HEK293 (cell line): ENCODE data around the gene ILF3.

ENCODE experiments used
- CTCF ChIA-PET: fragments of 350-600 bp; formaldehyde crosslinking; extraction: SDS; loops from one replicate; lab custom pipeline; 2021; ENCODE audit warnings: antibody characterized with exemption; lab: Yijun Ruan, JAX
- POLR2A ChIA-PET: fragments of 300-600 bp; formaldehyde crosslinking; extraction: SDS; loops from one replicate; lab custom pipeline; 2020; ENCODE audit warnings: antibody characterized with exemption, inconsistent platforms; lab: Yijun Ruan, JAX
- H3K27ac ChIP-seq: fragments of 200-500 bp; sonication (Bioruptor generic); 2 replicates; pipeline ENCODE4 v1.5.1; 2014; ENCODE audit warnings: low read depth, low read length, control low read depth, inconsistent platforms; ENCODE audit errors: extremely low read depth
- H3K36me3 ChIP-seq, 2 experiments: fragments of 200-500 bp in 1 of 2; sonication (Bioruptor generic) in 1 of 2; 1 replicate in 1 of 2; 2 replicates in 1 of 2; pipeline ENCODE4 v1.5.1; 2014 to 2017; ENCODE audit warnings: inconsistent platforms in 2 of 2, low read length in 2 of 2; ENCODE audit not compliant: control insufficient read depth in 2 of 2, insufficient read depth in 1 of 2
- H3K4me1 ChIP-seq: fragments of 200-500 bp; sonication (Bioruptor generic); 2 replicates; pipeline ENCODE4 v1.5.1; 2014; ENCODE audit warnings: mild to moderate bottlenecking, low read length, inconsistent platforms; ENCODE audit not compliant: control insufficient read depth, insufficient read depth
- H3K4me3 ChIP-seq: 2 replicates; pipeline ENCODE4 v1.5.1; 2011; ENCODE audit warnings: low read depth, mild to moderate bottlenecking, control low read depth, low read length, moderate library complexity
- H3K9me3 ChIP-seq: fragments of 200-500 bp; sonication (Bioruptor generic); 2 replicates; pipeline ENCODE4 v1.5.1; 2014; ENCODE audit warnings: low read depth, low read length, inconsistent platforms; ENCODE audit not compliant: control insufficient read depth, insufficient read depth
- EGR2 ChIP-seq: fragments of 450-650 bp; formaldehyde crosslinking; IDR thresholded peaks from 2 replicates; pipeline ENCODE4 v1.5.1; 2016; ENCODE audit warnings: low read depth, missing biosample characterization, missing genetic modification characterization
- FEZF1 ChIP-seq: fragments of 450-650 bp; formaldehyde crosslinking; IDR thresholded peaks from 2 replicates; pipeline ENCODE4 v1.5.1; 2016; ENCODE audit warnings: missing biosample characterization, missing genetic modification characterization
- GLIS2 ChIP-seq: fragments of 450-650 bp; formaldehyde crosslinking; IDR thresholded peaks from 2 replicates; pipeline ENCODE4 v1.5.1; 2016; ENCODE audit warnings: missing biosample characterization, missing genetic modification characterization
- HOXA7 ChIP-seq: sonication (generic); formaldehyde crosslinking; IDR thresholded peaks from 2 replicates; pipeline ENCODE4 v1.8.1; 2022; ENCODE audit warnings: missing genetic modification reagents, borderline replicate concordance
- HOXD13 ChIP-seq: sonication (generic); formaldehyde crosslinking; IDR thresholded peaks from 2 replicates; pipeline ENCODE4 v1.8.0; 2022; ENCODE audit warnings: missing genetic modification reagents, borderline replicate concordance
- KLF16 ChIP-seq: fragments of 450-650 bp; formaldehyde crosslinking; IDR thresholded peaks from 2 replicates; pipeline ENCODE4 v1.5.1; 2017; ENCODE audit warnings: missing biosample characterization, missing genetic modification characterization
- KLF9 ChIP-seq: fragments of 450-650 bp; formaldehyde crosslinking; IDR thresholded peaks from 2 replicates; pipeline ENCODE4 v1.5.1; 2016; ENCODE audit warnings: missing biosample characterization, missing genetic modification characterization, low read depth
- ZBTB21 ChIP-seq: fragments of 450-650 bp; formaldehyde crosslinking; IDR thresholded peaks from 2 replicates; pipeline ENCODE4 v1.5.1; 2017; ENCODE audit warnings: missing biosample characterization, missing genetic modification characterization
- ZBTB48 ChIP-seq: fragments of 450-650 bp; formaldehyde crosslinking; IDR thresholded peaks from 2 replicates; pipeline ENCODE4 v1.5.1; 2016; ENCODE audit warnings: missing biosample characterization, missing genetic modification characterization
- ZNF157 ChIP-seq: fragments of 450-650 bp; formaldehyde crosslinking; IDR thresholded peaks from 2 replicates; pipeline ENCODE4 v1.5.1; 2016; ENCODE audit warnings: missing biosample characterization, missing genetic modification characterization
- ZNF169 ChIP-seq: fragments of 450-650 bp; formaldehyde crosslinking; IDR thresholded peaks from 2 replicates; pipeline ENCODE4 v1.5.1; 2016; ENCODE audit warnings: missing biosample characterization, missing genetic modification characterization
- ZNF175 ChIP-seq: fragments of 450-650 bp; formaldehyde crosslinking; IDR thresholded peaks from 2 replicates; pipeline ENCODE4 v1.5.1; 2016; ENCODE audit warnings: missing biosample characterization, missing genetic modification characterization
- ZNF366 ChIP-seq: fragments of 450-650 bp; formaldehyde crosslinking; conservative IDR thresholded peaks from 2 replicates; pipeline ENCODE4 v1.5.1; 2016; ENCODE audit warnings: missing biosample characterization, missing genetic modification characterization
- ZNF473 ChIP-seq: fragments of 450-650 bp; formaldehyde crosslinking; IDR thresholded peaks from 2 replicates; pipeline ENCODE4 v1.5.1; 2017; ENCODE audit warnings: missing biosample characterization, missing genetic modification characterization
- ZNF514 ChIP-seq: fragments of 450-650 bp; formaldehyde crosslinking; IDR thresholded peaks from 2 replicates; pipeline ENCODE4 v1.5.1; 2016; ENCODE audit warnings: missing biosample characterization, missing genetic modification characterization
- ZNF544 ChIP-seq: fragments of 450-650 bp; formaldehyde crosslinking; IDR thresholded peaks from 2 replicates; pipeline ENCODE4 v1.5.0; 2017; ENCODE audit warnings: missing biosample characterization, missing genetic modification characterization
- ZNF561 ChIP-seq: fragments of 450-650 bp; IDR thresholded peaks from 2 replicates; pipeline ENCODE4 v1.5.1; 2018; ENCODE audit warnings: missing biosample characterization, missing genetic modification characterization, borderline replicate concordance
- ZNF626 ChIP-seq: fragments of 450-650 bp; sonication (Bioruptor Pico); formaldehyde crosslinking; IDR thresholded peaks from 2 replicates; pipeline ENCODE4 v1.5.1; 2018; ENCODE audit warnings: missing biosample characterization, missing genetic modification characterization, inconsistent platforms
- ZNF670 ChIP-seq: fragments of 450-650 bp; formaldehyde crosslinking; IDR thresholded peaks from 2 replicates; pipeline ENCODE4 v1.5.1; 2016; ENCODE audit warnings: missing biosample characterization, missing genetic modification characterization, low read depth
- ZNF768 ChIP-seq: fragments of 450-650 bp; formaldehyde crosslinking; IDR thresholded peaks from 2 replicates; pipeline ENCODE4 v1.5.1; 2018; ENCODE audit warnings: missing biosample characterization, mild to moderate bottlenecking, missing genetic modification characterization
- ZNF843 ChIP-seq: fragments of 450-650 bp; formaldehyde crosslinking; IDR thresholded peaks from 2 replicates; pipeline ENCODE4 v1.5.1; 2016; ENCODE audit warnings: missing biosample characterization, missing genetic modification characterization
- ZSCAN4 ChIP-seq: fragments of 450-650 bp; formaldehyde crosslinking; IDR thresholded peaks from 2 replicates; pipeline ENCODE4 v1.5.1; 2017; ENCODE audit warnings: missing biosample characterization, missing genetic modification characterization
- TF ChIP-seq, protein P1 (sequence below): fragments of 450-650 bp; formaldehyde crosslinking; IDR thresholded peaks from 2 replicates; pipeline ENCODE4 v1.5.1; 2016; ENCODE audit warnings: missing biosample characterization, missing genetic modification characterization
- TF ChIP-seq, protein P2 (sequence below): fragments of 450-650 bp; formaldehyde crosslinking; IDR thresholded peaks from 2 replicates; pipeline ENCODE4 v1.5.1; 2017; ENCODE audit warnings: missing biosample characterization, missing genetic modification characterization
- TF ChIP-seq, protein P3 (sequence below): fragments of 450-650 bp; formaldehyde crosslinking; IDR thresholded peaks from 2 replicates; pipeline ENCODE4 v1.5.1; 2016; ENCODE audit warnings: missing biosample characterization, missing genetic modification characterization, low read depth

ILF3 gene

GRCh38 chr19:10678813-10679212 lies 24.7 kb downstream of the ILF3 start:
- TF ChIP-seq HOXD13 (no peak), EGR2 (no peak), ZNF561 (no peak), ZNF169 (no peak), GLIS2 (tag by site-specific recombination) (no peak), ZNF473 (tag by site-specific recombination) (no peak), ZBTB48 (tag by site-specific recombination) (no peak), KLF16 (tag by site-specific recombination) (no peak), ZBTB21 (tag by site-specific recombination) (no peak), KLF9 (tag by site-specific recombination) (no peak), ZNF175 (no peak), ZSCAN4 (tag by site-specific recombination) (no peak), ZNF366 (tag by site-specific recombination) (no peak), ZNF544 (tag by site-specific recombination) (no peak), HOXA7 (CRISPR knock-in tag) (no peak), ZNF157 (tag by site-specific recombination) (no peak), FEZF1 (tag by site-specific recombination) (no peak)
- TF ChIP-seq, protein P1, sequence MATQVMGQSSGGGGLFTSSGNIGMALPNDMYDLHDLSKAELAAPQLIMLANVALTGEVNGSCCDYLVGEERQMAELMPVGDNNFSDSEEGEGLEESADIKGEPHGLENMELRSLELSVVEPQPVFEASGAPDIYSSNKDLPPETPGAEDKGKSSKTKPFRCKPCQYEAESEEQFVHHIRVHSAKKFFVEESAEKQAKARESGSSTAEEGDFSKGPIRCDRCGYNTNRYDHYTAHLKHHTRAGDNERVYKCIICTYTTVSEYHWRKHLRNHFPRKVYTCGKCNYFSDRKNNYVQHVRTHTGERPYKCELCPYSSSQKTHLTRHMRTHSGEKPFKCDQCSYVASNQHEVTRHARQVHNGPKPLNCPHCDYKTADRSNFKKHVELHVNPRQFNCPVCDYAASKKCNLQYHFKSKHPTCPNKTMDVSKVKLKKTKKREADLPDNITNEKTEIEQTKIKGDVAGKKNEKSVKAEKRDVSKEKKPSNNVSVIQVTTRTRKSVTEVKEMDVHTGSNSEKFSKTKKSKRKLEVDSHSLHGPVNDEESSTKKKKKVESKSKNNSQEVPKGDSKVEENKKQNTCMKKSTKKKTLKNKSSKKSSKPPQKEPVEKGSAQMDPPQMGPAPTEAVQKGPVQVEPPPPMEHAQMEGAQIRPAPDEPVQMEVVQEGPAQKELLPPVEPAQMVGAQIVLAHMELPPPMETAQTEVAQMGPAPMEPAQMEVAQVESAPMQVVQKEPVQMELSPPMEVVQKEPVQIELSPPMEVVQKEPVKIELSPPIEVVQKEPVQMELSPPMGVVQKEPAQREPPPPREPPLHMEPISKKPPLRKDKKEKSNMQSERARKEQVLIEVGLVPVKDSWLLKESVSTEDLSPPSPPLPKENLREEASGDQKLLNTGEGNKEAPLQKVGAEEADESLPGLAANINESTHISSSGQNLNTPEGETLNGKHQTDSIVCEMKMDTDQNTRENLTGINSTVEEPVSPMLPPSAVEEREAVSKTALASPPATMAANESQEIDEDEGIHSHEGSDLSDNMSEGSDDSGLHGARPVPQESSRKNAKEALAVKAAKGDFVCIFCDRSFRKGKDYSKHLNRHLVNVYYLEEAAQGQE = no peak
- TF ChIP-seq, protein P2, sequence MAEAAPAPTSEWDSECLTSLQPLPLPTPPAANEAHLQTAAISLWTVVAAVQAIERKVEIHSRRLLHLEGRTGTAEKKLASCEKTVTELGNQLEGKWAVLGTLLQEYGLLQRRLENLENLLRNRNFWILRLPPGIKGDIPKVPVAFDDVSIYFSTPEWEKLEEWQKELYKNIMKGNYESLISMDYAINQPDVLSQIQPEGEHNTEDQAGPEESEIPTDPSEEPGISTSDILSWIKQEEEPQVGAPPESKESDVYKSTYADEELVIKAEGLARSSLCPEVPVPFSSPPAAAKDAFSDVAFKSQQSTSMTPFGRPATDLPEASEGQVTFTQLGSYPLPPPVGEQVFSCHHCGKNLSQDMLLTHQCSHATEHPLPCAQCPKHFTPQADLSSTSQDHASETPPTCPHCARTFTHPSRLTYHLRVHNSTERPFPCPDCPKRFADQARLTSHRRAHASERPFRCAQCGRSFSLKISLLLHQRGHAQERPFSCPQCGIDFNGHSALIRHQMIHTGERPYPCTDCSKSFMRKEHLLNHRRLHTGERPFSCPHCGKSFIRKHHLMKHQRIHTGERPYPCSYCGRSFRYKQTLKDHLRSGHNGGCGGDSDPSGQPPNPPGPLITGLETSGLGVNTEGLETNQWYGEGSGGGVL (tag by site-specific recombination) = no peak
- POLR2A ChIA-PET = no interaction called here
- CTCF ChIA-PET = interaction anchor here (1.0 to 2.2 kb wide), 3 partner anchors 21 to 98 kb away, joined by 3 to 15 read pairs (median 3); no protein-coding TSS in a partner anchor
- no peak overlapping the region for H3K27ac ChIP-seq
- no peaks in the 10 kb centered on the region for H3K4me1 ChIP-seq
- peaks cover 52 to 97% of the 10 kb centered on the region in 2 experiments for H3K36me3 ChIP-seq
- H3K4me3 ChIP-seq = no peak overlapping the region
- H3K9me3 ChIP-seq = no peaks in the 10 kb centered on the region

- ChIA-PET CTCF (interaction anchor here (1.0 kb wide), 1 partner anchor 35 kb away, joined by 3 read pairs; no protein-coding TSS in a partner anchor), POLR2A (interaction anchor here (0.8 kb wide), 1 partner anchor 15 kb away, joined by 3 read pairs; no protein-coding TSS in a partner anchor)
- Histone ChIP-seq H3K36me3 (peaks cover 42 to 97% of the 10 kb centered on the region in 2 experiments), H3K9me3 (no peaks in the 10 kb centered on the region), H3K27ac (no peak overlapping the region), H3K4me3 (no peak overlapping the region)
- no peak for TF ChIP-seq ZNF670 (tag by site-specific recombination)
- TF ChIP-seq EGR2 = no peak
- TF ChIP-seq HOXA7 (CRISPR knock-in tag) = no peak
- no peak for TF ChIP-seq ZBTB48 (tag by site-specific recombination)
- TF ChIP-seq ZNF626 (tag by site-specific recombination) = no peak
- no peak for TF ChIP-seq ZNF768
- no peak for TF ChIP-seq ZNF843 (tag by site-specific recombination)
- TF ChIP-seq, protein P3, sequence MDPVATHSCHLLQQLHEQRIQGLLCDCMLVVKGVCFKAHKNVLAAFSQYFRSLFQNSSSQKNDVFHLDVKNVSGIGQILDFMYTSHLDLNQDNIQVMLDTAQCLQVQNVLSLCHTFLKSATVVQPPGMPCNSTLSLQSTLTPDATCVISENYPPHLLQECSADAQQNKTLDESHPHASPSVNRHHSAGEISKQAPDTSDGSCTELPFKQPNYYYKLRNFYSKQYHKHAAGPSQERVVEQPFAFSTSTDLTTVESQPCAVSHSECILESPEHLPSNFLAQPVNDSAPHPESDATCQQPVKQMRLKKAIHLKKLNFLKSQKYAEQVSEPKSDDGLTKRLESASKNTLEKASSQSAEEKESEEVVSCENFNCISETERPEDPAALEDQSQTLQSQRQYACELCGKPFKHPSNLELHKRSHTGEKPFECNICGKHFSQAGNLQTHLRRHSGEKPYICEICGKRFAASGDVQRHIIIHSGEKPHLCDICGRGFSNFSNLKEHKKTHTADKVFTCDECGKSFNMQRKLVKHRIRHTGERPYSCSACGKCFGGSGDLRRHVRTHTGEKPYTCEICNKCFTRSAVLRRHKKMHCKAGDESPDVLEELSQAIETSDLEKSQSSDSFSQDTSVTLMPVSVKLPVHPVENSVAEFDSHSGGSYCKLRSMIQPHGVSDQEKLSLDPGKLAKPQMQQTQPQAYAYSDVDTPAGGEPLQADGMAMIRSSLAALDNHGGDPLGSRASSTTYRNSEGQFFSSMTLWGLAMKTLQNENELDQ = no peak
- TF ChIP-seq ZNF514 (tag by site-specific recombination) = no peak
- TF ChIP-seq, all 188 proteins: peak for 0
- no peaks in the 10 kb centered on the region for H3K4me1 ChIP-seq
Measured at GRCh38 chr19:10679743-10680142, 25.6 kb downstream of the ILF3 start.
